ENCODE results near the gene CCDC102B.

CCDC102B gene

GRCh38 chr18:69102959-69103358 is 305.1 kb downstream of the CCDC102B start:
- DNase-seq: no peak

All from NCI-H526 (cell line).